Mammary epithelial cell (primary cell): ENCODE results near the gene ALPK3.

Source experiments
- CTCF ChIP-seq, 2 donors: IDR thresholded peaks in 1 of 2; conservative IDR thresholded peaks in 1 of 2; 2 replicates each; pipeline ENCODE4 v1.5.1; 2011 to 2012; ENCODE audit warnings: inconsistent platforms in 2 of 2, low read length in 2 of 2, mild to moderate bottlenecking in 2 of 2, control low read depth in 1 of 2, low read depth in 1 of 2; ENCODE audit not compliant: insufficient read depth in 1 of 2; ENCODE audit errors: extremely low read depth in 1 of 2
- EZH2 ChIP-seq: IDR thresholded peaks from 2 replicates; pipeline ENCODE4 v1.6.1; 2012; ENCODE audit warnings: low read length, inconsistent platforms, borderline replicate concordance

GRCh38 chr15:84857418-84858004, 40.4 kb downstream of the ALPK3 start:
- no peak for TF ChIP-seq CTCF (conservative IDR thresholded peaks at IDR 0.05 in 1 of 2, IDR thresholded peaks at IDR 0.05 in 1 of 2; ENCODE audit: extremely low read depth in 1 of 2, insufficient read depth in 1 of 2, low read depth in 1 of 2, low read length in 2 of 2)
- no peak for TF ChIP-seq EZH2
